Adrenal gland (tissue), 12 donors: ENCODE data around the gene VAPA. TPM values are rescaled to one million over a fixed set of nuclear protein-coding genes. Genes with fewer than 3 reads are reported as not detected.

Experiments
- DNase-seq, 7 donors: peaks; one replicate each; pipeline ENCODE4 v3.0.0-alpha.2; 2019 to 2020
- H3K27ac ChIP-seq, 5 donors: fragments of 200-600 bp; sonication (generic) in 4 of 5; 1 replicate in 3 of 5; 2 replicates in 2 of 5; pipeline versions ENCODE4 v1.5.1 to v1.8.0; 2016 to 2020; ENCODE audit warnings: mild to moderate bottlenecking in 1 of 5
- H3K27me3 ChIP-seq: fragments of 200-600 bp; 2 replicates; pipeline ENCODE4 v1.8.0; 2021
- H3K36me3 ChIP-seq, 2 donors: fragments of 200-600 bp; replicated peaks in 1 of 2; 1 replicate in 1 of 2; 2 replicates in 1 of 2; pipeline versions ENCODE4 v1.5.1 to v1.8.0; 2018 to 2022
- H3K4me1 ChIP-seq, 2 donors: fragments of 200-600 bp; replicated peaks in 1 of 2; 1 replicate in 1 of 2; 2 replicates in 1 of 2; pipeline versions ENCODE4 v1.5.1 to v1.8.0; 2018 to 2021
- H3K4me3 ChIP-seq, 4 donors: fragments of 200-600 bp; sonication (generic) in 3 of 4; one replicate each; pipeline ENCODE4 v1.5.1; 2016 to 2018
- H3K9me3 ChIP-seq, 3 donors: fragments of 200-600 bp; sonication (generic) in 1 of 3; replicated peaks in 1 of 3; 1 replicate in 2 of 3; 2 replicates in 1 of 3; pipeline versions ENCODE4 v1.5.1 to v1.8.0; 2016 to 2021
- POLR2A ChIP-seq, 2 donors: fragments of 450-650 bp; IDR thresholded peaks; one replicate each; pipeline ENCODE4 v1.6.1; 2017; ENCODE audit warnings: antibody characterized with exemption in 2 of 2, mild to moderate bottlenecking in 2 of 2, moderate library complexity in 1 of 2
- WGBS, 4 donors: extraction: QIAGEN DNeasy Blood & Tissue Kit in 2 of 4; methylation state at CpG; one replicate each; pipeline versions ENCODE4 v1.1.5 to v1.1.7; 2013 to 2017; 5-methylcytosine and 5-hydroxymethylcytosine counted together
- intact Hi-C, 2 donors: fragments of 100-400 bp; cut with DNase I; formaldehyde crosslinking; loops; one replicate each; pipeline versions ENCODE4 v1.14.1 to v1.15.0; 2022 to 2023
- polyA plus RNA-seq, 3 donors: library from polyadenylated mRNA; stranded (reverse); fragments of 200-250 nt in 2 of 3; fragments of 350-450 nt in 1 of 3; fragmentation: Illumina TruSeq in 1 of 3; extraction: RNeasy Lipid Tissue Mini Kit (QIAGEN cat#74804) in 1 of 3; gene quantifications; one replicate each; pipeline ENCODE4 v1.2.3, GENCODE V29; 2013 to 2014
- total RNA-seq, 9 donors: library from RNA; depleted of rRNA in 4 of 9; stranded (reverse); fragments of >200 nt in 4 of 9; fragments of 120-200 nt in 1 of 9; fragmentation: NEBNext Ultra II Directional in 1 of 9; extraction: Animal tissue kit (Norgen Biotek cat#: 25700) in 1 of 9; gene quantifications; one replicate each; pipeline versions ENCODE4 v1.1.0 to v1.2.4, GENCODE V29; 2013 to 2023
- TF ChIP-seq, protein P1 (sequence below), 6 experiments: fragments of 450-650 bp in 4 of 6; fragments of 200-600 bp in 2 of 6; sonication (generic) in 1 of 6; IDR thresholded peaks; 1 replicate in 5 of 6; 2 replicates in 1 of 6; pipeline versions ENCODE4 v1.5.1 to v1.8.0; 2016 to 2021; ENCODE audit warnings: antibody characterized with exemption in 6 of 6, mild to moderate bottlenecking in 2 of 6, moderate library complexity in 1 of 6
- donor health status: healthy with polysubstance abuse.
- donor health status: Bipolar disorder and iron deficiency.
- donor health status: DM: yes; HTN: yes; CAD: no.
- donor health status: DM: no; HTN: no; CAD: no.
- donor health status: DM: no; HTN: no; CAD: no.
- donor health status: DM: yes; HTN: yes; CAD: no.

VAPA gene
- total and polyA plus RNA-seq, 12 donors = 71.3 to 900 (median 436) TPM

DNA sequence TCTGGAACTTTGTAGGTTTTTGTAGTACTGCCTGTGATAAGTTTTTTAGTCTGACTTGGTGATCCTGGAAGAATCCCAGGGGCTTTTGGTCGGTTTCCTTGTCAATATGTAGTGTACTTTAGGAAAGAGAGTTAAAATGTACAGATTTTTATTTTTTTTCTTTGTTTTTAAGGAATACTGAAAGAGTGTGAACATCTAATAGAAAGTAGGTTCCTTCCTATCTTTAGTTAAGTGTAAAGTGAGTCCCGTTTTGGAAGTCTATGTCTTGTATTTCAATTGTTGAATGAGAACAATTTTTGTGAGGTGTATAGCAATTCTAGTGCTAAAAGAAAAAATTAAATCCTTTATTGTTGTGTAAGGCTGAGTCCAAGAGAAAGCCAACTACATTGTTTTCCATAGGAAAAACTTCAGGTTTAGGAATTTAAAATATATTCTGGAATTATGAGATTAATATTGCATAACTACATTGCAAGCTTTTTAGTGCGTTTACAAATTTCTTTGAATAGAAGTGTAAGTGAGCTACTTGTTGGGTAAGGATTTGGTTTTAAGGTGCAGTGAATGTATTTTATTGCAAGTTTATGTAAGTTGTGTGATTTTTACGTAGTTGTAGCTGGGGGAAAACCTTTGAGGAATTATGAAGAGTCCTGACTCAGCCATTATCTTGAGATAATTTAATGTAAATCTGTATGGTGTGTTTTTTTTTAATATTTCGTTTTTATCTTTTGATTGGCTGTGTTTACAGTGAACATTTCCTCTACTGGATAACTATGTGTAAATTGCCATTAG is 1.7 kb downstream of the VAPA start:
- TF ChIP-seq POLR2A (IDR thresholded peaks at IDR 0.05) = no peak
- TF ChIP-seq, protein P1, sequence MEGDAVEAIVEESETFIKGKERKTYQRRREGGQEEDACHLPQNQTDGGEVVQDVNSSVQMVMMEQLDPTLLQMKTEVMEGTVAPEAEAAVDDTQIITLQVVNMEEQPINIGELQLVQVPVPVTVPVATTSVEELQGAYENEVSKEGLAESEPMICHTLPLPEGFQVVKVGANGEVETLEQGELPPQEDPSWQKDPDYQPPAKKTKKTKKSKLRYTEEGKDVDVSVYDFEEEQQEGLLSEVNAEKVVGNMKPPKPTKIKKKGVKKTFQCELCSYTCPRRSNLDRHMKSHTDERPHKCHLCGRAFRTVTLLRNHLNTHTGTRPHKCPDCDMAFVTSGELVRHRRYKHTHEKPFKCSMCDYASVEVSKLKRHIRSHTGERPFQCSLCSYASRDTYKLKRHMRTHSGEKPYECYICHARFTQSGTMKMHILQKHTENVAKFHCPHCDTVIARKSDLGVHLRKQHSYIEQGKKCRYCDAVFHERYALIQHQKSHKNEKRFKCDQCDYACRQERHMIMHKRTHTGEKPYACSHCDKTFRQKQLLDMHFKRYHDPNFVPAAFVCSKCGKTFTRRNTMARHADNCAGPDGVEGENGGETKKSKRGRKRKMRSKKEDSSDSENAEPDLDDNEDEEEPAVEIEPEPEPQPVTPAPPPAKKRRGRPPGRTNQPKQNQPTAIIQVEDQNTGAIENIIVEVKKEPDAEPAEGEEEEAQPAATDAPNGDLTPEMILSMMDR (IDR thresholded peaks at IDR 0.05) = no peak
- no peaks in the 10 kb centered on the region for H3K36me3 ChIP-seq
- no peak for DNase-seq
- 6 to 12% (median 7%) methylated on average over 5 of the region's 5 CpGs for WGBS, 4 donors
- peaks cover 32 to 47% of the 10 kb centered on the region in 2 donors for H3K4me1 ChIP-seq
- no peaks in the 10 kb centered on the region for H3K27me3 ChIP-seq
- peak overlapping the region; percentile 96 to 100 (median 100) for H3K27ac ChIP-seq
- H3K9me3 ChIP-seq = no peaks in the 10 kb centered on the region
- intact Hi-C loops = no loop called here
- H3K4me3 ChIP-seq = peak overlapping the region; percentile 36 to 99 (median 98)

GRCh38 chr18:9916077-9916639 is 2.3 kb downstream of the VAPA start:
- intact Hi-C loops = no loop called here
- TF ChIP-seq POLR2A (IDR thresholded peaks at IDR 0.05) = peak in 1 of 2 donors; percentile 22
- TF ChIP-seq, protein P1 (IDR thresholded peaks at IDR 0.05) = no peak
- Histone ChIP-seq H3K4me3 (peak overlapping the region in 1 of 4 donors; percentile 99), H3K4me1 (peaks cover 38 to 53% of the 10 kb centered on the region in 2 donors), H3K27ac (peak overlapping the region in 4 of 5 donors; percentile 50 to 100 (median 100)), H3K9me3 (no peaks in the 10 kb centered on the region), H3K27me3 (no peaks in the 10 kb centered on the region), H3K36me3 (no peaks in the 10 kb centered on the region)
- no peak for DNase-seq
- WGBS, 4 donors = 11 to 16% (median 14%) methylated on average over 2 of the region's 2 CpGs

DNA sequence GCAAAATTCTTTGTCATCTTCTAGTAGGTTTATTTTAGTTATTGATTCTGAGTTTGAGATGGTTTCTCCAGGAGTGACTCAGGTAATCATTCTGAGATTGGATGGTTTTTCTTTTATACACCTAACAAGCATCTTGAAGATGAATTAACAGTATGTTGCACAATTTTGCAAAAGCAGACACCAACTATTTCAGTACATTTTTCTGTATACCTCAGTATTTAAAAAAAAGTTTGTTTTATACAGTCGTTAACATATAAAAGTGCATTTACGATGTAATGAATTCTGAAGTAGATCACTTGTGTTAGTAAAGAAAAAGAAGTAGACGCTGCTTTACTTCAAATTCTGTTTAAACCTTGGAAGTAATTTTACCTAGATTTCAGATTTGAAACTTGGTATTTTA is 3.0 kb downstream of the VAPA start:
- H3K36me3 ChIP-seq = no peaks in the 10 kb centered on the region
- H3K4me1 ChIP-seq = peaks cover 41 to 60% of the 10 kb centered on the region in 2 donors
- no peaks in the 10 kb centered on the region for H3K9me3 ChIP-seq
- intact Hi-C loops = no loop called here
- no peaks in the 10 kb centered on the region for H3K27me3 ChIP-seq
- peak overlapping the region in 1 of 4 donors; percentile 99 for H3K4me3 ChIP-seq
- TF ChIP-seq, protein P1 (IDR thresholded peaks at IDR 0.05) = no peak
- no peak for TF ChIP-seq POLR2A (IDR thresholded peaks at IDR 0.05)
- H3K27ac ChIP-seq = peak overlapping the region in 4 of 5 donors; percentile 50 to 100 (median 100)
- WGBS, 4 donors = 43 to 57% (median 49%) methylated on average over 3 of the region's 3 CpGs
- DNase-seq = no peak

- intact Hi-C loops = no loop called here
- 13 to 17% (median 14%) methylated on average over 2 of the region's 2 CpGs for WGBS, 4 donors
- DNase-seq = no peak
- Histone ChIP-seq H3K27ac (peak overlapping the region in 4 of 5 donors; percentile 50 to 100 (median 75)), H3K4me1 (peaks cover 54 to 73% of the 10 kb centered on the region in 2 donors), H3K27me3 (no peaks in the 10 kb centered on the region), H3K9me3 (no peaks in the 10 kb centered on the region), H3K36me3 (no peaks in the 10 kb centered on the region), H3K4me3 (peak overlapping the region in 2 of 4 donors; percentile 5 to 99)
- TF ChIP-seq, protein P1 (IDR thresholded peaks at IDR 0.05) = no peak
- peak in 1 of 2 donors; percentile 37 for TF ChIP-seq POLR2A (IDR thresholded peaks at IDR 0.05)
These were observed 4.3 kb downstream of the VAPA start for GRCh38 chr18:9918016-9918680.
